Panc1 (cell line): ENCODE data around the gene DCC.

ENCODE experiments used
- POLR2AphosphoS5 ChIP-seq: IDR thresholded peaks from 2 replicates; pipeline ENCODE4 v1.6.1; 2012; ENCODE audit warnings: mild to moderate bottlenecking, low read depth, low read length, moderate library complexity
- SIN3A ChIP-seq: IDR thresholded peaks from 2 replicates; pipeline ENCODE4 v1.6.1; 2012; ENCODE audit warnings: low read depth, mild to moderate bottlenecking, low read length, moderate library complexity, borderline replicate concordance; ENCODE audit not compliant: insufficient read depth
- TCF7L2 ChIP-seq: IDR thresholded peaks from 2 replicates; pipeline ENCODE4 v1.6.1; 2011; ENCODE audit warnings: mild to moderate bottlenecking, low read depth, low read length, inconsistent platforms
- TF ChIP-seq, protein P1 (sequence below): fragments of 450-650 bp; IDR thresholded peaks from 2 replicates; pipeline ENCODE4 v1.5.1; 2017; ENCODE audit warnings: mild to moderate bottlenecking
- TF ChIP-seq, protein P2 (sequence below), 2 experiments: IDR thresholded peaks; 2 replicates each; pipeline ENCODE4 v1.6.1; 2011 to 2012; ENCODE audit warnings: low read depth in 2 of 2, control low read depth in 1 of 2, low read length in 1 of 2, mild to moderate bottlenecking in 1 of 2, moderate library complexity in 1 of 2; ENCODE audit not compliant: insufficient read depth in 1 of 2

DNA sequence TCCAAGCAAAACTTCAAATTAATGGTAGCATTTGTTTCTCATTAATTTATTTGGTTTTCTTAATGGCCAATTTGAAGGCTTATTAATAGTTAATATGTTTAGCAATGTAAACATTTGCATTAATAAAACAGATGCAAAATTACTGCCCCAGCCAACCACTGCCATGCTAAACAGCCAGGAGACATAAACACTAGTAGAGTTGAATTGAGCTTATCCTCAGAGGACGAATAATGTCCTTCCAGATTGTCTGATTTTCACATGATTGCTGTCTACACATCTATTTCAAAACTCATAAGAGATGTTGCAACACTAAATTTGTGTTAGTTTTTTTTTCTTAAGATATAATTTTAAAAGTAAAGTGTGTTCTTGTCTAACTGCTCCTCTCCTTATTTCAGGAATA, 128.5 kb downstream of the DCC start:
- TF ChIP-seq, protein P1, sequence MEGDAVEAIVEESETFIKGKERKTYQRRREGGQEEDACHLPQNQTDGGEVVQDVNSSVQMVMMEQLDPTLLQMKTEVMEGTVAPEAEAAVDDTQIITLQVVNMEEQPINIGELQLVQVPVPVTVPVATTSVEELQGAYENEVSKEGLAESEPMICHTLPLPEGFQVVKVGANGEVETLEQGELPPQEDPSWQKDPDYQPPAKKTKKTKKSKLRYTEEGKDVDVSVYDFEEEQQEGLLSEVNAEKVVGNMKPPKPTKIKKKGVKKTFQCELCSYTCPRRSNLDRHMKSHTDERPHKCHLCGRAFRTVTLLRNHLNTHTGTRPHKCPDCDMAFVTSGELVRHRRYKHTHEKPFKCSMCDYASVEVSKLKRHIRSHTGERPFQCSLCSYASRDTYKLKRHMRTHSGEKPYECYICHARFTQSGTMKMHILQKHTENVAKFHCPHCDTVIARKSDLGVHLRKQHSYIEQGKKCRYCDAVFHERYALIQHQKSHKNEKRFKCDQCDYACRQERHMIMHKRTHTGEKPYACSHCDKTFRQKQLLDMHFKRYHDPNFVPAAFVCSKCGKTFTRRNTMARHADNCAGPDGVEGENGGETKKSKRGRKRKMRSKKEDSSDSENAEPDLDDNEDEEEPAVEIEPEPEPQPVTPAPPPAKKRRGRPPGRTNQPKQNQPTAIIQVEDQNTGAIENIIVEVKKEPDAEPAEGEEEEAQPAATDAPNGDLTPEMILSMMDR: no peak
- TF ChIP-seq, protein P2, sequence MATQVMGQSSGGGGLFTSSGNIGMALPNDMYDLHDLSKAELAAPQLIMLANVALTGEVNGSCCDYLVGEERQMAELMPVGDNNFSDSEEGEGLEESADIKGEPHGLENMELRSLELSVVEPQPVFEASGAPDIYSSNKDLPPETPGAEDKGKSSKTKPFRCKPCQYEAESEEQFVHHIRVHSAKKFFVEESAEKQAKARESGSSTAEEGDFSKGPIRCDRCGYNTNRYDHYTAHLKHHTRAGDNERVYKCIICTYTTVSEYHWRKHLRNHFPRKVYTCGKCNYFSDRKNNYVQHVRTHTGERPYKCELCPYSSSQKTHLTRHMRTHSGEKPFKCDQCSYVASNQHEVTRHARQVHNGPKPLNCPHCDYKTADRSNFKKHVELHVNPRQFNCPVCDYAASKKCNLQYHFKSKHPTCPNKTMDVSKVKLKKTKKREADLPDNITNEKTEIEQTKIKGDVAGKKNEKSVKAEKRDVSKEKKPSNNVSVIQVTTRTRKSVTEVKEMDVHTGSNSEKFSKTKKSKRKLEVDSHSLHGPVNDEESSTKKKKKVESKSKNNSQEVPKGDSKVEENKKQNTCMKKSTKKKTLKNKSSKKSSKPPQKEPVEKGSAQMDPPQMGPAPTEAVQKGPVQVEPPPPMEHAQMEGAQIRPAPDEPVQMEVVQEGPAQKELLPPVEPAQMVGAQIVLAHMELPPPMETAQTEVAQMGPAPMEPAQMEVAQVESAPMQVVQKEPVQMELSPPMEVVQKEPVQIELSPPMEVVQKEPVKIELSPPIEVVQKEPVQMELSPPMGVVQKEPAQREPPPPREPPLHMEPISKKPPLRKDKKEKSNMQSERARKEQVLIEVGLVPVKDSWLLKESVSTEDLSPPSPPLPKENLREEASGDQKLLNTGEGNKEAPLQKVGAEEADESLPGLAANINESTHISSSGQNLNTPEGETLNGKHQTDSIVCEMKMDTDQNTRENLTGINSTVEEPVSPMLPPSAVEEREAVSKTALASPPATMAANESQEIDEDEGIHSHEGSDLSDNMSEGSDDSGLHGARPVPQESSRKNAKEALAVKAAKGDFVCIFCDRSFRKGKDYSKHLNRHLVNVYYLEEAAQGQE (IDR thresholded peaks at IDR 0.05; ENCODE audit: insufficient read depth in 1 of 2, low read depth in 2 of 2, low read length in 1 of 2): no peak
- TF ChIP-seq POLR2AphosphoS5 (no peak), SIN3A (no peak), TCF7L2 (no peak)
